Endothelial cell (in vitro differentiated cells): ENCODE results near the gene GREM2. TPM values are rescaled to one million over a fixed set of nuclear protein-coding genes. Genes with fewer than 3 reads are reported as not detected.

Experiments
- DNase-seq: peaks from one replicate; pipeline ENCODE4 v3.0.0; 2021; ENCODE audit warnings: low spot score
- H3K27ac Mint-ChIP-seq: one replicate; pipeline ENCODE4 v1.8.0; 2021; ENCODE audit warnings: mixed read lengths, inconsistent platforms; ENCODE audit not compliant: unreplicated experiment
- H3K27me3 Mint-ChIP-seq: one replicate; pipeline ENCODE4 v1.8.0; 2021; ENCODE audit warnings: mild to moderate bottlenecking, moderate library complexity, mixed read lengths, inconsistent platforms; ENCODE audit not compliant: unreplicated experiment
- H3K36me3 Mint-ChIP-seq: one replicate; pipeline ENCODE4 v1.8.0; 2021; ENCODE audit warnings: mild to moderate bottlenecking, low read depth, mixed read lengths, inconsistent platforms; ENCODE audit not compliant: unreplicated experiment
- H3K4me1 Mint-ChIP-seq: one replicate; pipeline ENCODE4 v1.8.0; 2021; ENCODE audit warnings: mild to moderate bottlenecking, mixed read lengths, inconsistent platforms; ENCODE audit not compliant: unreplicated experiment
- H3K4me3 Mint-ChIP-seq: one replicate; pipeline ENCODE4 v1.8.0; 2021; ENCODE audit warnings: mild to moderate bottlenecking, mixed read lengths, inconsistent platforms; ENCODE audit not compliant: unreplicated experiment
- H3K9me3 Mint-ChIP-seq: one replicate; pipeline ENCODE4 v1.8.0; 2021; ENCODE audit warnings: mixed read lengths, inconsistent platforms; ENCODE audit not compliant: unreplicated experiment
- CTCF ChIP-seq: fragments of 200-600 bp; sonication (generic); IDR thresholded peaks from one replicate; pipeline ENCODE4 v1.5.0; 2021; ENCODE audit warnings: antibody characterized with exemption; ENCODE audit not compliant: unreplicated experiment
- total RNA-seq: library from RNA; stranded (reverse); fragmentation: NEBNext Ultra II Directional; extraction: Animal tissue kit (Norgen Biotek cat#: 25700); gene quantifications from one replicate; pipeline ENCODE4 v1.2.1, GENCODE V29; 2021; ENCODE audit not compliant: unreplicated experiment

GREM2 gene
- total RNA-seq, 1 donor from 2014 or later: 0.23 TPM

- no peak overlapping the region for H3K27ac Mint-ChIP-seq
- no peak overlapping the region for H3K4me3 Mint-ChIP-seq
- H3K27me3 Mint-ChIP-seq: peaks cover under 1% of the 10 kb centered on the region
- H3K4me1 Mint-ChIP-seq: no peaks in the 10 kb centered on the region
- no peak for DNase-seq
- H3K36me3 Mint-ChIP-seq: no peaks in the 10 kb centered on the region
- TF ChIP-seq CTCF: no peak
- no peaks in the 10 kb centered on the region for H3K9me3 Mint-ChIP-seq
Observed at GRCh38 chr1:240441669-240442068, 170.3 kb downstream of the GREM2 start.
